Measurements from ENCODE around the gene C1orf226. TPM values are rescaled to one million over a fixed set of nuclear protein-coding genes. Genes with fewer than 3 reads are reported as not detected.

The C1orf226 gene
- total and polyA plus RNA-seq, 9 donors, result 0.35 to 2.1 (median 1.3) TPM

GRCh38 chr1:162383516-162383915, 2.0 kb downstream of the C1orf226 start:
- Histone ChIP-seq H3K4me1 (ENCODE audit: control insufficient read depth, insufficient read depth, low read length) (peaks cover 6% of the 10 kb centered on the region), H3K36me3 (ENCODE audit: control insufficient read depth, insufficient read depth, low read length) (no peaks in the 10 kb centered on the region), H3K27me3 (ENCODE audit: control insufficient read depth, insufficient read depth, low read length) (no peaks in the 10 kb centered on the region), H3K27ac (ENCODE audit: low read length) (no peak overlapping the region), H3K9me3 (replicated peaks; ENCODE audit: control insufficient read depth, low read depth, low read length) (no peaks in the 10 kb centered on the region), H3K4me3 (ENCODE audit: low read length) (no peak overlapping the region)
- 91% methylated on average over 8 of the region's 8 CpGs for WGBS (ENCODE audit: insufficient coverage)
- no peak for DNase-seq

DNA sequence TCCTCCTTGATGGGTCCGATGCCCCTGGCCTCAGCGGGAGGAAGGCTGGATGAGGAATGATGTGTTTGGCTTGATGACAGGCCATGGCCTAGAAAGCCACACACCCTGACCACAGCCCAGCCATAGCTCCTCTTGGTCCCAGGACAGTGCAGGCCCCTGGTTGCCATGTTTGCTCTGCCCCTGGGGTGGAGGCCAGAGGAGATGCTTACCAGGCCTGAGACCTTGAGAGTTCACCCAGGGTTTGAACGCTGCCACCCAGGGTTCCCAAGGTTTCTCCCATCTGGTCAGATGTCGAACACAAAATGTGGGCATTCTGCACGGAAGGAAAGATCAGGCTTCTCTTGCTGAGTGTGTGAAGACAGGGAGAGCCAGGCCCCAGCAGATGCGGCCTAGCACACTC, 2.6 kb downstream of the C1orf226 start:
- Histone ChIP-seq H3K27ac (ENCODE audit: low read length) (no peak overlapping the region), H3K36me3 (ENCODE audit: control insufficient read depth, insufficient read depth, low read length) (no peaks in the 10 kb centered on the region), H3K4me3 (ENCODE audit: low read length) (no peak overlapping the region), H3K4me1 (ENCODE audit: control insufficient read depth, insufficient read depth, low read length) (peaks cover 6% of the 10 kb centered on the region), H3K27me3 (ENCODE audit: control insufficient read depth, insufficient read depth, low read length) (no peaks in the 10 kb centered on the region), H3K9me3 (replicated peaks; ENCODE audit: control insufficient read depth, low read depth, low read length) (no peaks in the 10 kb centered on the region)
- 90% methylated on average over 4 of the region's 6 CpGs for WGBS (ENCODE audit: insufficient coverage)
- no peak for DNase-seq

- Histone ChIP-seq H3K4me3 (ENCODE audit: low read length) (no peak overlapping the region), H3K27me3 (ENCODE audit: control insufficient read depth, insufficient read depth, low read length) (no peaks in the 10 kb centered on the region)
- 96% methylated on average over 10 of the region's 10 CpGs for WGBS (ENCODE audit: insufficient coverage)
These were observed 3.2 kb downstream of the C1orf226 start for GRCh38 chr1:162384601-162385279.

GRCh38 chr1:162385280-162385623, 3.7 kb downstream of the C1orf226 start:
- peaks cover 2% of the 10 kb centered on the region for H3K27me3 ChIP-seq (ENCODE audit: control insufficient read depth, insufficient read depth, low read length)
- no peaks in the 10 kb centered on the region for H3K36me3 ChIP-seq (ENCODE audit: control insufficient read depth, insufficient read depth, low read length)
- 80% methylated on average over 1 of the region's 3 CpGs for WGBS (ENCODE audit: insufficient coverage)
- no peak overlapping the region for H3K27ac ChIP-seq (ENCODE audit: low read length)
- no peak overlapping the region for H3K4me3 ChIP-seq (ENCODE audit: low read length)
- H3K4me1 ChIP-seq (ENCODE audit: control insufficient read depth, insufficient read depth, low read length), result peaks cover 15% of the 10 kb centered on the region
- no peak for DNase-seq
- H3K9me3 ChIP-seq (replicated peaks; ENCODE audit: control insufficient read depth, low read depth, low read length), result no peaks in the 10 kb centered on the region

More at GRCh38 chr1:162384601-162385279, 3.2 kb downstream of the C1orf226 start:
- Histone ChIP-seq H3K9me3 (replicated peaks; ENCODE audit: control insufficient read depth, low read depth, low read length) (no peaks in the 10 kb centered on the region), H3K4me1 (ENCODE audit: control insufficient read depth, insufficient read depth, low read length) (peaks cover 11% of the 10 kb centered on the region), H3K36me3 (ENCODE audit: control insufficient read depth, insufficient read depth, low read length) (no peaks in the 10 kb centered on the region), H3K27ac (ENCODE audit: low read length) (no peak overlapping the region)
- DNase-seq, result no peak

DNA sequence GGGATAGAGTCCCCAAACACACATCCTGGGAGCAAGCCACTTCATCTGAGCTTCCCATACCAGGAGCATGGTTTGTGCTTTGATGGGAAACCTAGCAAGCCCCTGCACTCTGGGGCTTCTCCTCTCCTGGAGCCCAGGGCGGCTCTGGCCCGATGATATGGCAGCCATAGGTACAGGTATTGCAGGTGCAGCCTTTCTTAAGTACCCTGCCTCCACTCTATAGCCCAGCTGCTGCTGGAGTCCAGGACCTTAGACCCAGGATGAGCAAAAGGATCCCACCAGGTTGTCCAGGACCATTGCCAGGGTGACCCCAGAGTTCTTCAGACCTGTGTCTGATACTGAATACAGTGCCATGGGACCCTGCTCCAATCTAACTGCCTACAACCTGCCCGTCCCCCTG, 4.2 kb downstream of the C1orf226 start:
- 72% methylated on average over 3 of the region's 3 CpGs for WGBS (ENCODE audit: insufficient coverage)
- Histone ChIP-seq H3K4me3 (ENCODE audit: low read length) (no peak overlapping the region), H3K9me3 (replicated peaks; ENCODE audit: control insufficient read depth, low read depth, low read length) (no peaks in the 10 kb centered on the region), H3K4me1 (ENCODE audit: control insufficient read depth, insufficient read depth, low read length) (peaks cover 15% of the 10 kb centered on the region), H3K27me3 (ENCODE audit: control insufficient read depth, insufficient read depth, low read length) (peaks cover 2% of the 10 kb centered on the region), H3K36me3 (ENCODE audit: control insufficient read depth, insufficient read depth, low read length) (no peaks in the 10 kb centered on the region), H3K27ac (ENCODE audit: low read length) (no peak overlapping the region)
- DNase-seq, result no peak

DNA sequence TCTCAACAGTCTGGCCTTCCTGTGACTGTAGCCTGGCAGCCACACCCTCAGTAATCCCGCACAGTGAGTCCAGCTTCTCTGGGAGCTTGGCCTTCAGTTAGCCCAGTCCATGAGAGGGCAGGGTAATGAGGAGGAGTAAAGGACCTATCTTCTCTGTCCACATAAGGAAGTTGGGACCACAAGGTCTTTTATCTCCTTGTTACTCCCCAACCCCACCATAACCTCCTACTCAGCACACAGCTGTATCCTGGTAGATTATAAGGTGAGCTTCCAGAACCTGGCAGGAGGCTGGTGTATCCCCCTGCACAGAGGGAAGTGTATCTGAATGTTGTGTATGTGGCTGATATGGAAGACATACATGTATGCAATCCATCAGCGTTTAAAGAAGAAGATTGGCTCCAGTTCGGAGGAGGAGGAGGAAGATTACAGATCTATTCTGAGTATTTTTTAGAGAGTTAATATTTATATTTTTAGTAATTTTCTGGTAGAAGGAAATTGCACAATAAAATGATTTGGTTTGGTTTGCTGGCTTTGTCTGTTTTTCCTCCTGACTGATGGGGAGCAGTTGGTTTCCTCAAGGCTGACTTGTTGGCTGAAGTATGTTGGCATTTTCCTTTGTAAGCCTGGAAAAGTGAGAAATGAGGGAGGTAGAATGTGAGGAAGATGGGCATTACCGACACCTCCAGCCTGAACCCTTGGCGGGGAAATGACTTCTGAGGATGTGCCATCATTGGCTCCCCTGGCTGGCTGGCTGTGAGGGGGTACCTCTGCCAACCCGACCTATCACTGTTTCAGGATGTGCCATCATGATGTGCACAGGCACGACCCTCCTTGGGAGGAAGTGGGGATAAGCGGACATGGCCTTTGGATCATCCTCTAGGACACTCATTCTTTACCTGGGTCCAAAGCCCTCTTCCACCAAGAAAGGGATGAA, 5.0 kb downstream of the C1orf226 start:
- DNase-seq, result no peak
- 90% methylated on average over 2 of the region's 8 CpGs for WGBS (ENCODE audit: insufficient coverage)
- no peak overlapping the region for H3K27ac ChIP-seq (ENCODE audit: low read length)
- H3K27me3 ChIP-seq (ENCODE audit: control insufficient read depth, insufficient read depth, low read length), result peaks cover 2% of the 10 kb centered on the region
- no peaks in the 10 kb centered on the region for H3K9me3 ChIP-seq (replicated peaks; ENCODE audit: control insufficient read depth, low read depth, low read length)
- peaks cover 15% of the 10 kb centered on the region for H3K4me1 ChIP-seq (ENCODE audit: control insufficient read depth, insufficient read depth, low read length)
- H3K36me3 ChIP-seq (ENCODE audit: control insufficient read depth, insufficient read depth, low read length), result no peaks in the 10 kb centered on the region
- H3K4me3 ChIP-seq (ENCODE audit: low read length), result no peak overlapping the region

DNA sequence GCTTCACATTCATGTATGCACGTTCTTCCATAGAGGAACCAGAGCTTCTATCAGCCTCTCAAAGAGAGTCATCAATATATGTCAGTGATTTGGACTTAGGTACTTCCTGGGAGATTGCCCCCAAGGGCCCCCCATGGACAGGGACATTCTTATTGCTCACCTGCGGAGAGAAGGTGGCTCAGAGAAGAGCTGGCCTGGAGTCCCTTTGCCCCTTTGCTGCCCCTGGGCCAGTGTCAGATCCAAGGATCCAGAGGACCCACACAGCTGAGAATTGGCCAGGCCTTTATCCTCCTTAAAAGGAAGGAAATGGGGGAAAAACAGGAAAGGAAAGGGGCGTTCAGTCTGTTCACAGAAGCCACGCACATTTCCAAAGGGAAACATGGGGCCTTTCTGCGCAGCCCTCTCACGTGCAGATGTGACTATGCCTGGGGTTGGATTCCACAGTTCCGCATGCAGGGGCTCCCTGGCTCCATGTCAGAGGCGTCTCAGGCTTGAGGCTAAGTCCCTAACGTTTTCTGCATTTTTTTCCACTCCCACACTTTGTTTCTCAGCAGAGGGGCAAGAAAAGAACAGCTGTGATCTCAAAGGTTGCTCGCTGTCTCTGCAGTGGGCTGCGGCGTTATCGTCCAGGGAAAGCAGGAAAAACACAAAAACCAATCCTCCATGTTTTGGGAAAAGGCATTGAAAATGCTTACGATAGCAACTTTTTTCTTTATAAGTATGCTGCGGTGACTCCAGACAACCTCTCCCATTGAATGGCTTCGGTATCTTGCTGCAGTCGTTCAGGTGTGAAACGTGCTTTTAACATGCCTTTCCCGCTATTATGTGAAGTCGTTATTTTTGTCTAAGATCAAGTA, 5.9 kb downstream of the C1orf226 start:
- peaks cover 16% of the 10 kb centered on the region for H3K4me1 ChIP-seq (ENCODE audit: control insufficient read depth, insufficient read depth, low read length)
- H3K4me3 ChIP-seq (ENCODE audit: low read length), result no peak overlapping the region
- H3K36me3 ChIP-seq (ENCODE audit: control insufficient read depth, insufficient read depth, low read length), result no peaks in the 10 kb centered on the region
- DNase-seq, result peak; percentile 12
- H3K27ac ChIP-seq (ENCODE audit: low read length), result no peak overlapping the region
- 44% methylated on average over 7 of the region's 20 CpGs for WGBS (ENCODE audit: insufficient coverage)
- H3K27me3 ChIP-seq (ENCODE audit: control insufficient read depth, insufficient read depth, low read length), result peaks cover 2% of the 10 kb centered on the region
- no peaks in the 10 kb centered on the region for H3K9me3 ChIP-seq (replicated peaks; ENCODE audit: control insufficient read depth, low read depth, low read length)

DNA sequence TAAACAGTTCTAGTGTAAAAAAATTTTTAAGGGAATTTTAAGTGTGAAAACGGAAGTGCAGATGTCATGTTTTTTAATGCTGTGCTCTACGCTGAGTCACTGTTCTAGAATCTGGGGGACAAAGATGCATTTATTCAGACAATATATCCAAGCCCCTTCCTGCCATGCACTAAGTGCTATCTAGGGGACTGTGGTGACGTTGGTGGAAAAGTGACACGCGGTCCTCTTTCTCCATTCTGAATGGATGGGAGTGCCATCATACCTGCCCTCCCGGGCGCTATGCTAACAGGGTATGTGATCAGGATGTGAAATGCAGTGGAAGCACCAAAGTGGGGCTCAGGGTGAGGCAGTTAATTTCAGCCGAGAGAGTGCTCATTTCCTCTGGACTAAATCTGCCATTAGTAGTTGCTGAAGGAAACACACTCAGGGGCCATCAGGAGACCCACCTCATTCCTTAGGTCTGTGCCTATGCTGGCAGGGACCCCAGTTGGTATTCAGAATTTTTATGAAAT, 6.6 kb downstream of the C1orf226 start:
- peaks cover 2% of the 10 kb centered on the region for H3K27me3 ChIP-seq (ENCODE audit: control insufficient read depth, insufficient read depth, low read length)
- H3K4me1 ChIP-seq (ENCODE audit: control insufficient read depth, insufficient read depth, low read length), result peaks cover 16% of the 10 kb centered on the region
- H3K27ac ChIP-seq (ENCODE audit: low read length), result no peak overlapping the region
- H3K36me3 ChIP-seq (ENCODE audit: control insufficient read depth, insufficient read depth, low read length), result no peaks in the 10 kb centered on the region
- H3K4me3 ChIP-seq (ENCODE audit: low read length), result no peak overlapping the region
- no peaks in the 10 kb centered on the region for H3K9me3 ChIP-seq (replicated peaks; ENCODE audit: control insufficient read depth, low read depth, low read length)
- WGBS (ENCODE audit: insufficient coverage), result 85% methylated on average over 5 of the region's 8 CpGs
- no peak for DNase-seq

DNA sequence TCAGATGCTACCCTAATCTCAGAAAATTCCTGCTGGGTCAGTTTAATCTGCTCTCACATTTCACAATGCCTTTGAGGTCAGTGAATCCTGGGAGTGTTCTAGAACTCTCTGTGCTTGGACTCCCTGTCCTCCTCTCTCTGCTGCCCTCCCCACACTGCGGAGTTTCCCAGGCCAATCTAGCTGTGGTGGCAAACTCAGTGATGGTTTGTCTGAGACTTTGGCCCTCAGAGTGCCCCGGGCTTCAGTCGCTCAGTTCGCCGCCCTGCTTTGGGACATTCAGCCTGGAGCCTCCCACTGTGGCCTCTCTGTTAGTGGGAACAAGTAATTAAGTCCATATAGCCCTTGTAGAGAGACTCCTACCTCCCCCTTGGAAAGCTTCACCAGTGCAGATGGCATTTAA, 7.1 kb downstream of the C1orf226 start:
- Histone ChIP-seq H3K9me3 (replicated peaks; ENCODE audit: control insufficient read depth, low read depth, low read length) (no peaks in the 10 kb centered on the region), H3K27me3 (ENCODE audit: control insufficient read depth, insufficient read depth, low read length) (peaks cover 2% of the 10 kb centered on the region), H3K4me1 (ENCODE audit: control insufficient read depth, insufficient read depth, low read length) (peaks cover 16% of the 10 kb centered on the region), H3K4me3 (ENCODE audit: low read length) (no peak overlapping the region), H3K27ac (ENCODE audit: low read length) (no peak overlapping the region), H3K36me3 (ENCODE audit: control insufficient read depth, insufficient read depth, low read length) (no peaks in the 10 kb centered on the region)
- DNase-seq, result no peak
- 68% methylated on average over 4 of the region's 5 CpGs for WGBS (ENCODE audit: insufficient coverage)
